ENCODE data around the gene KCNQ1.

KCNQ1 gene

DNA sequence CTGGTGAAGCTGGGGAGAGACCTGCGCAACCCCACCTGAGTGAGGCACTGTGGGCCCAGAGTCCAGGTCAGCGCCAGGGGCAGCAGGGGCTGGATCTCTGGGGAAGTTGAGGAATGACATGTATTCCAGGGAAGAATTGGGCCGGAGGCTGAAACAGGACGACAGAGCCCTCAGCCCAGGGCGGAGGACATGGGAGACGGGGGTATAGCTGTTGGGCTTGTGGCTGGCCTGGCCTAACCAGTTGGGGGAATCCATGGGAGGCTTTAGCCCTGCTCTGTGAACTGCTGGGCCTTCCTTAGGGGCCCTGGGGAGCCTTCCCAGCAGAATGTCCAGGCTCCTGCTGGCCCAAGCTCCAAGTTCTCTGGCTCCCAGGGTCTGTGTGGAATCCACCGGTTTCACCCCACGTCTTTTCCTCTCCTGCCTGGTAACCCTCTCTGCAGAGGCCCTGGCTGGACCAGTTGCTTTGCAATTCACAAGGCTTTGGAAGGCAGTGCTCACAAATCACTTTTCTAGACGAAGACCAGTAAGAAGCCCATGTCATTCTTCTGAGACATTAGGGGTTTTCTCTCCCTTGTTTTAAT, 305.4 kb downstream of the KCNQ1 start:
- H3K4me3 ChIP-seq (ENCODE audit: low read depth, low read length) = no peak overlapping the region
- TF ChIP-seq, protein P1, sequence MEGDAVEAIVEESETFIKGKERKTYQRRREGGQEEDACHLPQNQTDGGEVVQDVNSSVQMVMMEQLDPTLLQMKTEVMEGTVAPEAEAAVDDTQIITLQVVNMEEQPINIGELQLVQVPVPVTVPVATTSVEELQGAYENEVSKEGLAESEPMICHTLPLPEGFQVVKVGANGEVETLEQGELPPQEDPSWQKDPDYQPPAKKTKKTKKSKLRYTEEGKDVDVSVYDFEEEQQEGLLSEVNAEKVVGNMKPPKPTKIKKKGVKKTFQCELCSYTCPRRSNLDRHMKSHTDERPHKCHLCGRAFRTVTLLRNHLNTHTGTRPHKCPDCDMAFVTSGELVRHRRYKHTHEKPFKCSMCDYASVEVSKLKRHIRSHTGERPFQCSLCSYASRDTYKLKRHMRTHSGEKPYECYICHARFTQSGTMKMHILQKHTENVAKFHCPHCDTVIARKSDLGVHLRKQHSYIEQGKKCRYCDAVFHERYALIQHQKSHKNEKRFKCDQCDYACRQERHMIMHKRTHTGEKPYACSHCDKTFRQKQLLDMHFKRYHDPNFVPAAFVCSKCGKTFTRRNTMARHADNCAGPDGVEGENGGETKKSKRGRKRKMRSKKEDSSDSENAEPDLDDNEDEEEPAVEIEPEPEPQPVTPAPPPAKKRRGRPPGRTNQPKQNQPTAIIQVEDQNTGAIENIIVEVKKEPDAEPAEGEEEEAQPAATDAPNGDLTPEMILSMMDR (IDR thresholded peaks at IDR 0.05; ENCODE audit: borderline replicate concordance, insufficient read depth, low read depth, low read length) = no peak

DNA sequence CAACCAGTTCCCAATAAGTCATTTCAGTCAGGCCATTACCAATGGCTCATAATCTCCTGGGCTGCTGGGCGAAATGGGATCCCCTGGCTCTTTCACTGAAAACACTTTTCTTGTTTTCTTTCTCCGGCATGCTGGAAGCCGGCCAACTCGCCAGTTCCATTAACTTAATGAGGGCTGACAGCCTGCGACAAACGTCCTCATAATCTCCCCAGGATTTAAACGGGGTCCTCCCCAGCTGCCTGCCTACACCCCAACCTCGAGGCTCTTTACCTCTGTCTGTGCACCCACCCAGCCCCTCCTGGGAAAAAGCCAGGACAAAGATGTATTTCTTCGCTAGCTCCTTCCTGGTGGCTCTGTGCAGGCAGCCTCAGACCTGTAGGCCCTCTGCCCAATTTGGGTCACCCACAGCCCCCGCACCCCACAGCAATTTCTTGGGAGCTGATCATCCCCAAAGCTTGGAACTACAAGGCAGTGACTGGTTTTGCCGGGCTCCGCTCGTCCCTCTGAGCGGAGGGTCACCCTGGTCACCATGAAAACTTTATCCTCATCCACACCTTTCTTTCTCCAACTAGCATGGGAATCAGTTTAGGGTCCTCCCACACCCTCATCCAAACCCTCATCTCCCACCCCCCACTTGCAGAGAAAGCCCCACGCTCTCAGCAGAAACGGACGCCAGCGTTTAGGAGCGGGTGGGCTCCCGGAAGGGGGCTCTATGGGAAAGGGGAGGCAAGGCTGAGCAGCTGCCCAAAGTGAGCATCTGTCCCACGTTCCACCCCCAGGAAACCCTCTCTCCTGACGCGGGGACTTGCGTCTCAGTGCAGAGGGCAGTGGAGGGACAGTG, 306.1 kb downstream of the KCNQ1 start:
- H3K4me3 ChIP-seq (ENCODE audit: low read depth, low read length) = no peak overlapping the region
- TF ChIP-seq, protein P1 (IDR thresholded peaks at IDR 0.05; ENCODE audit: borderline replicate concordance, insufficient read depth, low read depth, low read length) = no peak

DNA sequence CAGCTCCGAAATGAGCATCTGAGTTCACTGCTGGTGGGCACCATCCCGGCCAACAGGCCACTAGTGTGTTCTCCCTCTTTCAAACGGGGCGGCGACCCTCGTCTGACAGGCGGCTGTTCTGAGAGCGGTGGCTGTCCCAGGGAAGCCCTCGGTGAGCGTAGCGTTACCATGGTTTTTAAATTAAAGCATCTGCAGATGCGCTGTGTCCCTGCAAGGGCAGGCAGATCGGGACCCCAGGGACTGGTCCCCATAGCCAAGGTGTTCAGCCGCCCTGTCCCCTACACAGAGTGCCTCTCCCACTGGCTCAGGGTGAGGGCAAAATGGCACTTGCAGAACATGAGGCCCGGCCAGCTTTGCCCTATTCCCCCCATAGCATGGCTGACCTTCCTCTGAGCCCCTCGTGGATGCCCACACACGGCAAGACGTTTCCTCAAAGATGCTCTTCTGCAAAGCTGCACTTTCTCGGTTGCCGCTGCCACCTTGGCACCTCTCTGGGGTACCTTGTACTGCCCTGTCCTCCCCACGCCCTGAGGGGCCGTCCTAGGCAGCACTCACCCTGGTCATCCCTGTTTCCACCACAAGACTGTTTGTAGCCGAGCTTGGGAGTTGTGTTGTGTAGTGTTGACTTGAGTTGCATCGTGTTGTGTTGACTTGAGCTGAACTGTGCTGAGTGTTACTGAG, 306.9 kb downstream of the KCNQ1 start:
- H3K4me3 ChIP-seq (ENCODE audit: low read depth, low read length) = no peak overlapping the region
- TF ChIP-seq, protein P1 (IDR thresholded peaks at IDR 0.05; ENCODE audit: borderline replicate concordance, insufficient read depth, low read depth, low read length) = no peak

DNA sequence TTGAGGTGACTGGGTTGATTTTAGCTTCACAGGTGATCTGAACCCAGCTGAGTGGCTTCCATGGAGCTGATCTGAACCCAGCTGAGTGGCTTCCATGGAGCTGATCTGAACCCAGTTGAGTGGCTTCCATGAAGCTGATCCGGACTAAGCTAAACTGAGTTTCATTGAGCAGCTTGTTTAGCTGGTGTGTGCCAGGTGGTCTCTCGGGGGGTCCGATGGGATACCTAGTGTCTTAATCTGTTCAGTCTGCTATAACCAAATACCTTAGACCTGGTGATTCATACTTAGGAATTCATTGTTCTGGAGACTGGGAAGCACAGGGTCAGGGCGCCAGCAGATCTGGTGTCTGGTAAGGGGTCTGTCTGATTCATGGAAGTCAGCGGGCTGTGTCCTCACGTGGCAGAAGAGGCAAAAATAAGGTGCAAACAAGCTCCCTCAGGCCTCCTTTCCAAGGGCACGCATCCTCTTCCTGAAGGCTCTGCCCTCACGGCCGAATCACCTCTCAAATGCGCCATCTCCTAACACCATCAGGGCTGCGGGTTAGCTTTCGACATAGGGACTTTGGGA, 307.5 kb downstream of the KCNQ1 start:
- H3K4me3 ChIP-seq (ENCODE audit: low read depth, low read length) = no peak overlapping the region
- TF ChIP-seq, protein P1 (IDR thresholded peaks at IDR 0.05; ENCODE audit: borderline replicate concordance, insufficient read depth, low read depth, low read length) = no peak

DNA sequence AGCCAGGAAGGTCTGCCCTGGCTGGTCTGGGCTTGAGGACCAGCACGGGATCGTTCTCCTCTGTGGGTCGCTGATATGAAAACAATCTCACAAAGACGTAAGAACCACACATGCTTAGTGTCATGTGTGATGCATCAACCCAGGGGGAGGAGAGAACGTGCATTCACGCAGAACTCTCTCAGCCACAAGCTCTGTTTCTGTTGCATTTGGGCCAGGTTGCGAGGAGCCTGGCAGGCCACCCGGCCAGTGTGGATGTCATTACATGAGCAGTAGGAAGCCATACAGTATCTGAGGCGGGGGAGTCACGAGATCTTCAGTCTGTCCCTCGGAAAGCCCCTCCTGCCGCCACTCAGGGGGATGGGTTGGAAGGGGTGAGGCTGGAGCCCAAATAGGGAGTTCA, 308.1 kb downstream of the KCNQ1 start:
- TF ChIP-seq, protein P1 (IDR thresholded peaks at IDR 0.05; ENCODE audit: borderline replicate concordance, insufficient read depth, low read depth, low read length) = no peak
- no peak overlapping the region for H3K4me3 ChIP-seq (ENCODE audit: low read depth, low read length)

DNA sequence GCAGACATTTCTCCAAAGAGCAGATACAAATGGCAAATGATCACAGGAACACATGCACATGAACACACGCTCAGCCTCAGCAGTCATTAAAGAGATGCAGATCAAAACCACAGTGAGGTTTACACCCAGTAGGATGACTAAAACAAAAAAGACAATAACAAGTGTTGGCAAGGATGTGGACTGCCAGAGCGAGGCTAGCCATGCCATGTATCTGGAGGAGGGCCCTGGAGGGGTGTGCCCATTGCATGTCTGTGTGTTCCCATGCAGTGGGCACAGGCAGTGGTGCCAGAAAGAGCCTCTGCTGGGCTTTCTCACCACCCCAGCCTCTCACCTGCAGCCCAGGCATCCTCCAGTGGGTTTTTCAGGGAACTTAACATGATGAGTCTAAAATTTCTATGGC, 309.2 kb downstream of the KCNQ1 start:
- H3K4me3 ChIP-seq (ENCODE audit: low read depth, low read length) = no peak overlapping the region
- TF ChIP-seq, protein P1 (IDR thresholded peaks at IDR 0.05; ENCODE audit: borderline replicate concordance, insufficient read depth, low read depth, low read length) = no peak

Data from GM12875 (cell line).